ENCODE results near the gene UGT1A6. TPM values are rescaled to one million over a fixed set of nuclear protein-coding genes. Genes with fewer than 3 reads are reported as not detected.

Gene UGT1A6
- total and polyA plus RNA-seq, 2 of the 13 experiments (the other 11 are each of a cell fraction or from before 2014, with no cell fraction given) = 0.25 TPM; not detected in 1

GRCh38 chr2:233691443-233692433 is 952 bp upstream of the UGT1A6 start:
- no peak for FAIRE-seq

More at GRCh38 chr2:233691443-233692433, 952 bp upstream of the UGT1A6 start:
- H3K9ac ChIP-seq (ENCODE audit: insufficient read depth, low read depth, low read length) = no peak overlapping the region
- no peak for TF ChIP-seq SOX5 (CRISPR knock-in tag; IDR thresholded peaks at IDR 0.05; ENCODE audit: borderline replicate concordance)
- TF ChIP-seq NFYB (CRISPR knock-in tag; IDR thresholded peaks at IDR 0.05) = no peak
- TF ChIP-seq, protein P1, sequence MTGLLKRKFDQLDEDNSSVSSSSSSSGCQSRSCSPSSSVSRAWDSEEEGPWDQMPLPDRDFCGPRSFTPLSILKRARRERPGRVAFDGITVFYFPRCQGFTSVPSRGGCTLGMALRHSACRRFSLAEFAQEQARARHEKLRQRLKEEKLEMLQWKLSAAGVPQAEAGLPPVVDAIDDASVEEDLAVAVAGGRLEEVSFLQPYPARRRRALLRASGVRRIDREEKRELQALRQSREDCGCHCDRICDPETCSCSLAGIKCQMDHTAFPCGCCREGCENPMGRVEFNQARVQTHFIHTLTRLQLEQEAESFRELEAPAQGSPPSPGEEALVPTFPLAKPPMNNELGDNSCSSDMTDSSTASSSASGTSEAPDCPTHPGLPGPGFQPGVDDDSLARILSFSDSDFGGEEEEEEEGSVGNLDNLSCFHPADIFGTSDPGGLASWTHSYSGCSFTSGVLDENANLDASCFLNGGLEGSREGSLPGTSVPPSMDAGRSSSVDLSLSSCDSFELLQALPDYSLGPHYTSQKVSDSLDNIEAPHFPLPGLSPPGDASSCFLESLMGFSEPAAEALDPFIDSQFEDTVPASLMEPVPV (CRISPR knock-in tag; IDR thresholded peaks at IDR 0.05) = no peak
- TF ChIP-seq KDM6A (CRISPR knock-in tag; IDR thresholded peaks at IDR 0.05; ENCODE audit: low read depth) = no peak
- TF ChIP-seq ZFP1 (CRISPR knock-in tag; IDR thresholded peaks at IDR 0.05) = no peak
- TF ChIP-seq, protein P2, sequence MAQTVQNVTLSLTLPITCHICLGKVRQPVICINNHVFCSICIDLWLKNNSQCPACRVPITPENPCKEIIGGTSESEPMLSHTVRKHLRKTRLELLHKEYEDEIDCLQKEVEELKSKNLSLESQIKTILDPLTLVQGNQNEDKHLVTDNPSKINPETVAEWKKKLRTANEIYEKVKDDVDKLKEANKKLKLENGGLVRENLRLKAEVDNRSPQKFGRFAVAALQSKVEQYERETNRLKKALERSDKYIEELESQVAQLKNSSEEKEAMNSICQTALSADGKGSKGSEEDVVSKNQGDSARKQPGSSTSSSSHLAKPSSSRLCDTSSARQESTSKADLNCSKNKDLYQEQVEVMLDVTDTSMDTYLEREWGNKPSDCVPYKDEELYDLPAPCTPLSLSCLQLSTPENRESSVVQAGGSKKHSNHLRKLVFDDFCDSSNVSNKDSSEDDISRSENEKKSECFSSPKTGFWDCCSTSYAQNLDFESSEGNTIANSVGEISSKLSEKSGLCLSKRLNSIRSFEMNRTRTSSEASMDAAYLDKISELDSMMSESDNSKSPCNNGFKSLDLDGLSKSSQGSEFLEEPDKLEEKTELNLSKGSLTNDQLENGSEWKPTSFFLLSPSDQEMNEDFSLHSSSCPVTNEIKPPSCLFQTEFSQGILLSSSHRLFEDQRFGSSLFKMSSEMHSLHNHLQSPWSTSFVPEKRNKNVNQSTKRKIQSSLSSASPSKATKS (CRISPR knock-in tag; IDR thresholded peaks at IDR 0.05) = no peak
- TF ChIP-seq, protein P3, sequence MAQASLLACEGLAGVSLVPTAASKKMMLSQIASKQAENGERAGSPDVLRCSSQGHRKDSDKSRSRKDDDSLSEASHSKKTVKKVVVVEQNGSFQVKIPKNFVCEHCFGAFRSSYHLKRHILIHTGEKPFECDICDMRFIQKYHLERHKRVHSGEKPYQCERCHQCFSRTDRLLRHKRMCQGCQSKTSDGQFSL (CRISPR knock-in tag; IDR thresholded peaks at IDR 0.05) = no peak
- no peak for TF ChIP-seq ZNF761 (CRISPR knock-in tag; conservative IDR thresholded peaks at IDR 0.05)
- TF ChIP-seq ZFP36 (IDR thresholded peaks at IDR 0.05; ENCODE audit: borderline replicate concordance, low read depth, low read length, partially characterized antibody) = no peak
- TF ChIP-seq NPAS2 (CRISPR knock-in tag; IDR thresholded peaks at IDR 0.05; ENCODE audit: borderline replicate concordance) = no peak
- TF ChIP-seq ISL2 (CRISPR knock-in tag; IDR thresholded peaks at IDR 0.05) = no peak
- TF ChIP-seq TCF7L2 (IDR thresholded peaks at IDR 0.05; ENCODE audit: low read depth, low read length) = no peak
- TF ChIP-seq ZFP37 (CRISPR knock-in tag; IDR thresholded peaks at IDR 0.05; ENCODE audit: borderline replicate concordance) = no peak
- in situ Hi-C loops (cut with HindIII; ENCODE audit: extremely low pct_ligation_motif_present, low pct_unique_long_range_greater_than_20kb) = no loop called here
- peaks cover 16% of the 10 kb centered on the region for H3K4me1 ChIP-seq (ENCODE audit: insufficient read depth, low read length)
- H3K4me3 ChIP-seq (replicated peaks in 1 of 3; ENCODE audit: insufficient read depth in 1 of 3, low read depth in 2 of 3, low read length in 3 of 3) = no peak overlapping the region
- 76% methylated on average over 11 of the region's 11 CpGs for WGBS (ENCODE audit: low lambda C conversion rate)
- ATAC-seq (no peak), DNase-seq (ENCODE audit: low spot score) (no peak)
- intact Hi-C loops (cut with micrococcal nuclease; ENCODE audit: unreplicated experiment) = no loop called here
- H3K27ac ChIP-seq (ENCODE audit: extremely low read length, insufficient read depth, low read length) = no peak overlapping the region
- H3K36me3 ChIP-seq (replicated peaks in 1 of 2; ENCODE audit: control insufficient read depth in 1 of 2, insufficient read depth in 2 of 2, low read length in 2 of 2) = no peaks in the 10 kb centered on the region
- no peaks in the 10 kb centered on the region for H3K27me3 ChIP-seq (ENCODE audit: control insufficient read depth in 1 of 2, insufficient read depth in 2 of 2, low read length in 2 of 2)
- H3K79me2 ChIP-seq (ENCODE audit: insufficient read depth, low read length) = no peaks in the 10 kb centered on the region
- ChIA-PET POLR2A (no interaction called here), CTCF (ENCODE audit: low intra/inter-chr PET ratio, low total read pairs) (no interaction called here)
- no peaks in the 10 kb centered on the region for H4K20me1 ChIP-seq (ENCODE audit: insufficient read depth, low read length)
- no TSS peak for BruUV-seq (replicated peaks)
- no peak overlapping the region for H3K4me2 ChIP-seq (ENCODE audit: low read depth, low read length)
- no peak overlapping the region for H2AFZ ChIP-seq (ENCODE audit: low read length)
- no peaks in the 10 kb centered on the region for H3K9me3 ChIP-seq (ENCODE audit: low read length)

Data from HepG2 (cell line).